Tibial nerve (tissue), 4 donors: ENCODE data around the gene INPP4A.

Source experiments
- CTCF ChIP-seq, 5 experiments: fragments of 200-600 bp in 3 of 5; fragments of 450-650 bp in 2 of 5; sonication (generic) in 3 of 5; IDR thresholded peaks; one replicate each; pipeline ENCODE4 v1.5.1; 2016 to 2019; ENCODE audit warnings: antibody characterized with exemption in 5 of 5, mild to moderate bottlenecking in 3 of 5, moderate library complexity in 2 of 5
- EP300 ChIP-seq, 2 donors: sonication (generic); formaldehyde crosslinking; IDR thresholded peaks; one replicate each; pipeline ENCODE4 v1.6.1; 2017; ENCODE audit warnings: antibody characterized with exemption in 2 of 2, mild to moderate bottlenecking in 1 of 2
- POLR2A ChIP-seq, 2 donors: fragments of 450-650 bp; IDR thresholded peaks; one replicate each; pipeline ENCODE4 v1.6.1; 2017; ENCODE audit warnings: antibody characterized with exemption in 2 of 2, mild to moderate bottlenecking in 2 of 2, moderate library complexity in 2 of 2

- TF ChIP-seq EP300 (IDR thresholded peaks at IDR 0.05) (no peak), CTCF (IDR thresholded peaks at IDR 0.05) (no peak), POLR2A (IDR thresholded peaks at IDR 0.05) (no peak)
Observed at GRCh38 chr2:98577313-98577712, 132.7 kb downstream of the INPP4A start.
